Measurements from ENCODE around the gene DMRT3. TPM values are rescaled to one million over a fixed set of nuclear protein-coding genes. Genes with fewer than 3 reads are reported as not detected.

The DMRT3 gene
- under 1 TPM; 0.22 to 0.42 (median 0.35) TPM for total RNA-seq

GRCh38 chr9:976258-976942 is at the start of gene DMRT3:
Gene DMRT3, plus strand, starts transcription at chr9:976655. Its CDS starts 347 bp downstream, at chr9:977002.
- DNase-seq (ENCODE audit: low spot score in 2 of 2), result no peak
- Histone ChIP-seq H3K27me3 (peaks cover 5 to 97% of the 10 kb centered on the region in 2 donors), H3K27ac (no peak within 1 kb of the TSS), H3K4me1 (peaks cover 0 to 52% (median 26%) of the 10 kb centered on the region in 4 donors), H3K36me3 (no peaks in the 10 kb centered on the region), H3K4me3 (peak within 1 kb of the TSS in 2 of 4 donors; percentile 5 to 38), H3K9me3 (no peaks in the 10 kb centered on the region)
- TF ChIP-seq EP300 (IDR thresholded peaks at IDR 0.05), result no peak
- no peak for TF ChIP-seq CTCF (IDR thresholded peaks at IDR 0.05)
- TF ChIP-seq POLR2A (IDR thresholded peaks at IDR 0.05), result no peak
- WGBS, 2 donors, result 2% methylated on average over 20 to 45 of the region's 70 CpGs

GRCh38 chr9:926976-927375 is 49.5 kb upstream of the DMRT3 start:
- no peak overlapping the region for H3K27ac ChIP-seq
- no peaks in the 10 kb centered on the region for H3K4me1 ChIP-seq
- TF ChIP-seq POLR2A (IDR thresholded peaks at IDR 0.05) (no peak), EP300 (IDR thresholded peaks at IDR 0.05) (no peak), CTCF (IDR thresholded peaks at IDR 0.05) (no peak)
- no peak for DNase-seq (ENCODE audit: low spot score in 2 of 2)
- H3K27me3 ChIP-seq, result no peaks in the 10 kb centered on the region
- WGBS, 2 donors, result 87 to 89% methylated on average over 8 of the region's 8 CpGs
- H3K36me3 ChIP-seq, result no peaks in the 10 kb centered on the region
- H3K4me3 ChIP-seq, result no peak overlapping the region
- H3K9me3 ChIP-seq, result no peaks in the 10 kb centered on the region

GRCh38 chr9:928363-929042 is 48.0 kb upstream of the DMRT3 start:
- H3K27ac ChIP-seq, result no peak overlapping the region
- TF ChIP-seq EP300 (IDR thresholded peaks at IDR 0.05), result no peak
- peak in 2 of 5 experiments; percentile 5 to 10 for TF ChIP-seq CTCF (IDR thresholded peaks at IDR 0.05)
- no peaks in the 10 kb centered on the region for H3K27me3 ChIP-seq
- H3K4me1 ChIP-seq, result no peaks in the 10 kb centered on the region
- H3K36me3 ChIP-seq, result no peaks in the 10 kb centered on the region
- WGBS, 2 donors, result 73 to 83% methylated on average over 6 of the region's 6 CpGs
- no peak for DNase-seq (ENCODE audit: low spot score in 2 of 2)
- no peak overlapping the region for H3K4me3 ChIP-seq
- H3K9me3 ChIP-seq, result no peaks in the 10 kb centered on the region

- TF ChIP-seq POLR2A (IDR thresholded peaks at IDR 0.05) (no peak), EP300 (IDR thresholded peaks at IDR 0.05) (no peak), CTCF (IDR thresholded peaks at IDR 0.05) (no peak)
- 75 to 84% methylated on average over 4 of the region's 4 CpGs for WGBS, 2 donors
- DNase-seq (ENCODE audit: low spot score in 2 of 2), result no peak
- Histone ChIP-seq H3K27ac (no peak overlapping the region), H3K4me3 (no peak overlapping the region), H3K4me1 (no peaks in the 10 kb centered on the region), H3K9me3 (no peaks in the 10 kb centered on the region), H3K27me3 (no peaks in the 10 kb centered on the region), H3K36me3 (no peaks in the 10 kb centered on the region)
Observed at GRCh38 chr9:929719-930118, 46.7 kb upstream of the DMRT3 start.

GRCh38 chr9:933356-933755 is 43.1 kb upstream of the DMRT3 start:
- Histone ChIP-seq H3K27ac (no peak overlapping the region), H3K36me3 (no peaks in the 10 kb centered on the region), H3K27me3 (peaks cover 0 to 18% of the 10 kb centered on the region in 2 donors), H3K4me1 (peaks cover 0 to 6% (median 0%) of the 10 kb centered on the region in 4 donors), H3K4me3 (no peak overlapping the region), H3K9me3 (peaks cover 0 to 10% (median 0%) of the 10 kb centered on the region in 4 donors)
- TF ChIP-seq CTCF (IDR thresholded peaks at IDR 0.05), result no peak
- no peak for TF ChIP-seq EP300 (IDR thresholded peaks at IDR 0.05)
- TF ChIP-seq POLR2A (IDR thresholded peaks at IDR 0.05), result no peak
- 88 to 93% methylated on average over 4 of the region's 4 CpGs for WGBS, 2 donors
- DNase-seq (ENCODE audit: low spot score in 2 of 2), result no peak
